IPS-NIHi11 (cell line): Measurements from ENCODE around the gene SUCLG2.

Experiments used
- DNase-seq: peaks from one replicate; pipeline ENCODE4 v3.0.0; 2012; ENCODE audit warnings: mixed read lengths, low spot score

The SUCLG2 gene

DNA sequence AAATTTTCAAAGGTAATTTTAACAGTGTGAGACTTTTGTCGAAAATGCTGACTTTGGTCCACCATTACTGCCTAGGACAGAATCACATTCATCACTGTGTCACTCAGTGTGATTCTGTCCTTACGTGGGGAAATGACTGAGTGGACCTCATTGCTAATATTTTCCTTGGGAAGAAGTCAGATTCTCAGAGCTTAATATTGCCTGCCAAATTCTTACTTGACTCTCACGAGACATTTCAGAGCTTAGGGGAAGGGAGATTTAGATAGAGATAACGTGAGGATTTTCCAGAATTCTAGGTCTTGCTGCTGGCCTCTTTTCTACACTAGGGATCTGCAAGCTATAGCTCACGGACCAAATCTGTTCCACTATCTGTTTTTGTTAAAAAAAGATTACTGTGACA is 270.4 kb downstream of the SUCLG2 start:
- DNase-seq: no peak

DNA sequence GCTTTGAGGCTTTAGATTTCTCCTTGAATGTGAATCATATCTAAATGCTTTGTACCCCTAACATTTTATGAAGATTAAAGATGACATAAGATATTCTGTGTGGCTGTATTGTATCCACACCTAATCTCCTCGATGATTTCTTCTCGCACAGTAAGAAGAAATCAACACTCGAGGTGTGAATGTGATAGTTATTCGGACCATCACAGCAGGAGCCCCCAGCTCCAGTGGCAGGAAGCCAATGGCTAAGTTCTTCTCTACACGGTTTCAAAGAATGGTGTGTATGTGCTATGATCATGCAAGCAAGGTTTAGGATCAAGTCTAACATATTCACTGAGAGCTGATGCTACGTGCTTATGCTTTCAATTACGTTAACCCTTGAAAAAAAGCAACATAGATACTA is 271.0 kb downstream of the SUCLG2 start:
- no peak for DNase-seq

DNA sequence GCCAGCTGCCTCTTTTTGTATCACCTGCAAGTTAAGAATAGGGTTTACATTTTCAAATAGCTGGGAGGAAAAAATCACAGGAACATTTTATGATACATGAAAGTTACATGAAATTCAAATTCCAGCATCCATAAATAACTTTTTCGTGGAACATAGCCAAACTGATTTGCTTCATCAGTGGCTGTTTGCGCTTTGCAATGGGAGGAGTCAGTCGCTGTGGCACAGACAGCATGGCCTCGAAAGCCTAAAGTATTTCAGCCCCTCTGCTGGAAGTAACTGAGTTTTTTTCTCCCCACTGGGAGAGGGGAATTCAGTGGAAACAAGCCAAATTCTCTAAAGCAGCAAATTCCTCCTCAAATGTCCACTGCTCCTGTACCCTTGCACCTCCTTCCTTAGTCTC is 271.9 kb downstream of the SUCLG2 start:
- DNase-seq: no peak

DNA sequence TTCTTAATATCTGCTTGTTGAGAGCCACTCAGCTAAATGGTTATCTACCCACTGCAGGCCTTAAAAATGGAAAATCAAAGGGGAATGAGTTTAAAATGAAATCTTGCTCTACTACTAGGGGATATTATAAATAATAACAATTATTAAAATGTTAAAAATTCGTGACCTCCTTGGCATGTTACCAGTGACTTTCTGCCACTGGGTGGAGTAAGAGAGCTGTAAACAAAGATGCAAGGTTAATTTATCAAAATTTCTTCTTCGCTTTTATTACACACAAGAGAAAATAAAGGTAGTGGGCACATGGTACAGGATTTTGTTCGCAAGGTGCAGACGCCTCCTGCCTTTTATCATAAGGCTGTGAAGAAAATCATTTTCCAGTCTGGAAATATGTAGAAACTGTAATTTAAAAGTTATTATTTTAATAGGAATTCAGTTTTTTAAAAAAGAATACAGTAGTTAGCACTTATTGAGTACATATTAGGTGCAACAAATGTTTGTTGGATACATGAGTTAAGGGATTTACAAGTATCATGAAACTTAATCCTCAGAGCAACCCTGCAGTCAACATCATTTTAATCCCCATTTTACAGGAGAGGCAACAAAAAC is 272.6 kb downstream of the SUCLG2 start:
- DNase-seq: peak; percentile 25

DNA sequence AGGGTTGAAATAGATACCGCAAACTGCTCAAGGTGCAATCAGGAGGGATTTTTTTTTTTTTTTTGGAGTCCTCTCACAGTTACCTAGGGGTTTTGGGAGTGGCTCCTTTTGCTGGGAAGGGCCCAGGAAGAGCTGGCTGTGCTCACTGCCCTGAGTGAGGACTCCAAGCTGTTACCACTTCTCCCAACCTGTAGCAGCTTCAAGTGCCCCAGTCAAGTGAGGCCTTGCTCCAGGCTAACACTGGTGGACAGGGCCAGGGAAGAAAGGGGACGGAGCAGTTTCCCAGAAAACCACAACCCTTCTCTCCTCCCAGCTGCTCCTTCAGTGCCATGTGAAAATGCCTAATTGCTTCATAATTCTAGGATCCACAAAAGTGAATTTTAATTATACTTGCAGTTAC is 274.3 kb downstream of the SUCLG2 start:
- DNase-seq: no peak

DNA sequence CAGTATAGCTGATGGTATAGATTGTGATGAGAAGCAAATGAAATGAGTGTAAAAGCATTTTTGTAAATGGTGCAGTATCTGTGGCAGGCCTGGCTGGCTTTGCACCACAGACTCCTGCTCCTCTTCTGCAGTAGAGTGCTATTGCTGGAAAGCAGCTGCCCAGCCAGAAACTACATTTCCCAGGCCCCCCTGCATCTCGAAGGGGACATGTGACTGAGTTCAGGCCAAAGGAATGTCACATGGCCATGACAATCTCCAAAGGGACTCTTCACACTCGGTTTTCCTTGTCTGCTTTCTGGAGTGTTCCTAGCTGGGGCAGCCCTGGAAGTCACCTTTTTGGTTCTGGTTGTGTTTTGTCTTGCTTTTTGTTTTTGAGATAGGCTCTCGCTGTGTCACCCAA is 277.1 kb downstream of the SUCLG2 start:
- DNase-seq: no peak

DNA sequence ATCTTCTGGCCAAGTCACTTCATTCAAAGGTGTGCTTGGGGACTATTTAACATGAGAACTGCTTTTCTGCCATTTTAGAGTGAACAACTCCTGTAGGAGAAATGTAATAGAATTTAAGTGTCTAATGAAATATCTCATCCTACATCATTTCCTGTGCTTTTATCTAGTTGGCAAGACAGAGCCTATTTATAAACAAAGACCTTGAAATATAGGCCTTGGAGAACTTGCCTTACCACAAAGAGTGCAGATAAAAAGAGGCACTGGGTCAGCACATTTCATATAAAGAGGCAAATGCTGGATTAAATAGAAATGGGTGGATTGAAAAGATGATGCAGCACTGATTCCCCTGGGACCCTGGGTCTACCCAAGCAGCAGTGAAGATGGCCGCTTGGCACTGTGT is 278.0 kb downstream of the SUCLG2 start:
- no peak for DNase-seq

DNA sequence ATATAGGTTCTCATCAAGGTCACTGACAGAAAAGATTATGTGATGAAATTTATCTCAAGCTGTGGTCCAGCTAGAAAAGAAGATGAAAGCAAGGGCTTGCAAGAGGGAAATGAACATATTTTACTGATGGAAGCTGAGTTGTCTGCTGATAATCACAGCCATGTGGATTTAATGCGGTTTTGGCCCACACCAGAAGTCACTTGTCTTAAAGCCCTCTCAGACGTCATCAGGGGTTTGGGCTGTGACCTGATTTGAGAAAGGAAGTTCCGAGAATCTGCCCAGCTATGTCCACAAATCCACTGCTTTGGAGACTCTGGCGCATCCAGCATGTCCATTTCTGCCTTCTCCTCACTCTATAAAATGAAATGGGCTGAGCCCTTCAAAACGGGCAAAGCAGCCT is 278.4 kb downstream of the SUCLG2 start:
- no peak for DNase-seq

DNA sequence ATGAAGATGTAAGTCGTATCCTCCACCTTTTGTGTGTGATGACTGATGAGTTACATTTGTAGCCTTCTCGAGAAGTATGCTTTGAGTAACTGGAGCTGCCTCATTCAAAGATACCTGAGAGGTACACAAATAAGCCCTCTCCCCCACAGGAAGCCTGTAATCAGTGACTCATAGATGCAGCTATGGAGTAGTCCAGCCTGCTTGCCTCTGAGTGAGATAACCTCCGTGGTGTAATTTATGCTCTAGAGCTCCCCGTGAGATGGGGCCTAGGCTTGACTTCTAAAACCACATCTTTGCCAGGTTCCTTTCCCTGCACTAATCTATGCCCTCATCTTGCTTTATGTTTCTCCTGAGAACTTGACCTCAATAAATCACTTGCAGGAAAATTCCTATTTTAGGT is 291.7 kb downstream of the SUCLG2 start:
- DNase-seq: peak; percentile 11

DNA sequence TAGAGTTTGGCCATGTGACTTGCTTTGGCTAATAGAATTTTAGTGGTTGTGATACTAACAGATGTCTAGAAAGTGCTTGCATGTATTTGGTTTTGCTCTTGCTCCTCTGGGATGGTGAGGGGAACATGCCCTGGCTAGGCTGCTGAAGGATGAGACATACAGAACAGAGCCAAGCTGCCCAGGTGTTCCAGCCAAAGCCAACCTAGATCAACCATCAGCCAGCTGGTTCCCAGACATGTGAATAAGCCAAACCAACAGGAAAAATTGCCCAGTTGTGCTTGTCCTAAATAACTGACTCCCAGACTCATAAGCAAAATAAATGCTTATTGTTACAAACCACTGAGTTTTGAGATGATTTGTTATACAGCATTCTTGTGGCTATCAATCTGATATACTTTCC is 292.6 kb downstream of the SUCLG2 start:
- no peak for DNase-seq

DNA sequence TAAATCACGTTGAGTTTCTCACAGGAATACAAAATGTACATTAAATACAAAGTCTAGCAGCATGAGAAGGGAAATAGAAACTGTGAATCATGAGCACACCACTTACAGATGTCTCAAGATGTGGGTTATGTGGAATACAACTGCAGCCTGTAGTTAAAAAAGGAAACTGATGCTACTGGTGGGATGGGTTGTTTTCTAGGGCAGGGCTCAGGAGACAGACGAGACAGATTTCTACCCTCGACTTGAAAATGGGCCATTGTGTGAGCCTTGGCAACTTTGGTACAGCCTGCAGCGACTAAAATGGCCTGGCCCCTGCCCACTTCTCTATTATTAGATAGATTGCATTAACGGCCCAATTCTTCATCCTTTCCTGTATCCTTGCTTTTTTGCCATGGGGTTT is 293.1 kb downstream of the SUCLG2 start:
- no peak for DNase-seq

DNA sequence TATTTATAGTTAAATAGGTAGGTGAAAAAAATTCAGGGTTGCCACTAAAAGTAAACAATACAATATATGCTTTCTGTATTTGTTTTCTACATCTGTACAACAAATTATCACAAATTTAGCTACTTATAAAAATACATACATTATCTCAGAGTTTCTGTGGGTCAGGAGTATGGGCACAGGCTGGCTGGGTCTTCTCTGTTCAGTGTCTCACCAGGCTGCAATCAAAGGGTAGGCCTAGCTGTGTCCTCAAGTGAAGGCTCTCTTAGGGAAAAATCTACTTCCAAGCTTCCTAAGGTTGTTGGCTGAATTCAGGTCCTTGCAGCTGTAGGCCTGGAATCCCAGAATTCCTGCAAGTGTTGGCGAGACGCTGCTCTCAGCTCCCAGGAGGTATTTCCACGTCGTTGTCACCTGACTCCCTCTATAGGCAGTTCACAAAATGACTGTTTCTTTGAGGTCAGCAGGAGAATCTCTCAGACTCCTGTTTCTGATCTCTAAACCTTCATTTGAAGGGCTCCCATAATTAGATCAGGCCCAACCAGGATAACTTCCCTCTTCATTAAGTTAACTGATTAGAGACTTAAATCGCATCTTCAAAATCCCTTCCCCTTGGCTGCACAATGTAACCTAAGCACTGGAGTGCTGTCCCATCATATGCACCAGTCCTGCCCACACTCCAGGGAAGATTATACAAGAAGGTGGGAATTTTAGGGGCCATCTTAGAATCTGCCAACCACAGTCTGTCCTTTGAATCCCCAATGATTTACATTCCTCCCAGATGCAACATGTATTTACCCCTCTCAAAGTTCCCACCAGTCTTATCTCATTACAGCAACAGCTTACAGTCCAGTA is 296.6 kb downstream of the SUCLG2 start:
- peak; percentile 83 for DNase-seq

DNA sequence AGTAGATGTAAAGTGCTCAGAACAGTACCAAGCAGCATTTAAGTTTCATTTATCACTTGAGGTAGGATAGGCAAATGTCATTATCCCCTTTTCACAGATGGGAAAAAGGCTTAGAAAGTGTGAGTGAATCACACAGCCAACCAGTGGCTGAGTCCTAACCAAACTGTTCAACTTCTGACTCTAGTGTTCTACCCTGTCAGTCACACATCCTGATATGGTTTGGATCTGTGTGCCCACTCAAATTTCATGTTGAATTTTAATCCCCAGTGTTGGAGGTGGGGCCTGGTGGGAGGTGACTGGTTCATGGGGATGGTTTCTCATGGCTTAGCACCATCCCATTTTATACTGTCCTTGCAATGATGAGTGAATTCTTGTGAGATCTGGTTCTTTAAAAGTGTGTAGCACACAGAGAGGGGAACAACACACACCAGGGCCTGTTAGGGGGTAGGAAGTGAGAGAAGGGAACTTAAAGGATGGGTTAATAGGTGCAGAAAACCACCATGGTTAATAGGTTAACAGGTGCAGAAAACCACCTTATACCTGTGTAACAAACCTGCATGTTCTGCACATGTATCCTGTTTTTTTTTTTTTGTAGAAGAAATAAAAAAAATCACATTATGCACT is 304.7 kb downstream of the SUCLG2 start:
- no peak for DNase-seq

DNA sequence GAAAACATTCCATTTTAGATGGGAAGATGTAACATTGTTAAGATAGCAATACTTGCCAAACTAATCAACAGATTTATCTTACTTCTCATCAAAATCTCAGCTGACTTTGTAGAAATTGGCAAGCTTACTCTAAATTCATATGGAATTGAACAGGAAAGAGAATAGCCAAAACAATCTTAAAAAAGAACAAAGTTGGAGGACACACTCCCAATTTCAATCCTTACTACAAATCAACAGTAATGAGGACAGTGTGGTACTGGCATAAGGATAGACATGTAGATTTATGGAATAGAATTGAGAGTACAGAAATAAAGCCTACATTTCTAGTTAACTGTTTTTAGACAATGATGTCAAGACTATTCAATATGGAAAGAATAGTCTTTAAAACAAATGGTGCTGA is 308.3 kb downstream of the SUCLG2 start:
- DNase-seq: no peak

DNA sequence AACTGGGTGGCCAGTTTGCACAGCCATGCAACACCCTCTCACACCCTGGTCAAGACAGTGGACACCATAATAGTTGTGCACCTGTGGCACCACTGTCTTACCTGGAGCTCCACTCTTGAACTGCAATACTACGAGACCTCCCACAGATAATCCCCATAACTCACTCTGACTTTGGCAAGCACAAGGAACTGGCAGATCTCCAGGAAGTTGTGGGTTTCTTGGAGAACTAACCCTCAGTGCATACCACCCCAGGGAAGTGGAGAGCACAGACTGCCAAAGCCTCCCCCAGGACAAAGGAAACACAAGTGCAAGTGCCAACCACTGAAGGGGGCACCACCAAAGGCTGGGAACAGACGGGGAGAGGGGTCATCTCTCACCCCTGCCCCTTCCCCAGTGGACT is 318.6 kb downstream of the SUCLG2 start:
- DNase-seq: peak; percentile 22

DNA sequence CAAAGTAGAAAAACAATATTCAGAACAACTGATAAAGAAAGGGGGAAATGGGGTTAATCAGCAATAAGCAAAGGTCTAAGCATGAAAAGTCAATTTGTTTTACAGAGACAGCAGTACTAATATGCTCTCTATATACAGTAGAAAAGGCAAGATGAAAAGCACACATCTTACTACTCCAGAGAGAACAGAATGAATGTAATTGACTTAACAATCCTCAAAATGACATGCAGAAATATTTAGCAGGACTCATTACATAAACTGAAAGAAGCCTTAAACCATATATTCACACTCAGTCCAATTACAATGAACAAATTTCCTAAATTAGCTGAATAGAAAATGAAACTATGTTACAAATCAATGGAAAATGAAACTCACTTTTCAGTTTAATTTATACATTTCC is 319.8 kb downstream of the SUCLG2 start:
- no peak for DNase-seq

DNA sequence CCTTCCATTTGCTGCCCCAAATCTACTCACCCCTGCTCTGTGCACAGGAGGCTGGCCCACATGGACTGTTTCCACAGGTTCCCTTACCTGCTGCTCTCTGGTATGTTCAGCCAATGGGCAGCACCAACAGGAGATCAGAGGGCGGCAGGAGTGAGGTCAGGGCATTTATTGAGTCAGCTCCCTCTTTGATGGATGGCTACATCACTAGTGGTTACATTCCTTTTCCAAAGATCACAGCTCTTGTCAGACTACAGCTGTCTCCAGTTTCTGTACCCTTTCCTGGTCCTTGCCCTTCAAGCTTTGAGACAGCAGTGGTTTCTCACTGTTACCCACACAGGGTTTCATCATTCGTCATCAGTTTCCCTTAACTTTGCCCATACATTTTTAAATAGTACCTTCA is 325.1 kb downstream of the SUCLG2 start:
- DNase-seq: no peak

DNA sequence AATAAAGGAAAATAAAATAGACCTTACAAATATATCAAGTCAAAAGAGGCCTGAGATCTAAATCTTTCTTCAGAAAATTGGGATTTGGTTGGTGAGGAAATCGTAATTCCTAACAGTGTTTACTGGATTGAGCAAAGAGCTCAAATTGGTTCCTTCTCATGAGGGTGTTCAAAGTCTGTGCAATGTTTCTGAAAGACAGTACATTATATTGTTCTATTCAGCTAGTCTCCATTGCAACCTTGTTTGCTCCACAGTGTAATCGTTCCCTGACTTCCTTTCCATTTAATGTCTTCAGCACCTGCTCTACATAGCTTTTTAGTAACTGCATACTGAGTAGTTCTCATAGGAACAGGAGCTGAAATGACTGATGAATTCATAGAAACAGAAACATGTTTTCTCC is 326.8 kb downstream of the SUCLG2 start:
- DNase-seq: no peak

DNA sequence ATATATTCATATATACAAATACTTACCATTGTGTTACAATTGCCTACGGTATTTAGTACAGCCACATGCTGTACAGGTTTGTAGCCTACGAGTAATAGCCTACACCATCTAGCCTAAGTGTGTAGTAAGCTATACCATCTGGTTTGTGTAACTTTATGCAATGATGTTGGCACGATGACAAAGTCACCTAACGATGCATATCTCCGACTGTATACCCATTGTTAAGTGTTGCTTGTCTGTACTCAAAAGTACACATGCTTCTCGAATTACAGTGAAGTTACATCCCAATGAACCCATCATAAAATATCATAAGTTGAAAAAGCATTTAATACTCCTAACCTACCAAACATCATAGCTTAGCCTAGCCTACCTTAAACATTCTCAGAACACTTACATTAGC is 329.2 kb downstream of the SUCLG2 start:
- DNase-seq: no peak
